GM12878 (cell line): ENCODE results near the gene NCAPD3.

ENCODE experiments used
- GABPA ChIP-seq: IDR thresholded peaks from 2 replicates; pipeline ENCODE4 v1.6.1; 2014; ENCODE audit warnings: antibody characterized with exemption, low read depth, mild to moderate bottlenecking, inconsistent platforms
- JUND ChIP-seq: IDR thresholded peaks from 2 replicates; pipeline ENCODE4 v1.6.1; 2012; ENCODE audit warnings: low read depth, mild to moderate bottlenecking, low read length, improper control_type of control experiment, moderate library complexity
- MAX ChIP-seq: IDR thresholded peaks from 2 replicates; pipeline ENCODE4 v1.6.1; 2012; ENCODE audit warnings: low read depth, low read length, improper control_type of control experiment
- NR2C2 ChIP-seq: IDR thresholded peaks from 2 replicates; pipeline ENCODE4 v1.6.1; 2011; ENCODE audit warnings: borderline replicate concordance, low read depth; ENCODE audit not compliant: control insufficient read depth, insufficient read length
- POLR2AphosphoS5 ChIP-seq: IDR thresholded peaks from 2 replicates; pipeline ENCODE4 v1.6.1; 2011; ENCODE audit warnings: mild to moderate bottlenecking, low read length, inconsistent platforms
- TAF1 ChIP-seq: IDR thresholded peaks from 2 replicates; pipeline ENCODE4 v1.6.1; 2011; ENCODE audit warnings: mild to moderate bottlenecking, low read depth, low read length, borderline replicate concordance

- TF ChIP-seq JUND, result no peak
- no peak for TF ChIP-seq POLR2AphosphoS5
- no peak for TF ChIP-seq NR2C2
- no peak for TF ChIP-seq GABPA
- no peak for TF ChIP-seq TAF1
- no peak for TF ChIP-seq MAX
Observed at GRCh38 chr11:134176284-134176683, 47.5 kb downstream of the NCAPD3 start.
